GM12801 (cell line): ENCODE results near the gene WRNIP1.

Source experiments
- TF ChIP-seq, protein P1 (sequence below): IDR thresholded peaks from one replicate; pipeline ENCODE4 v1.5.1; 2011; ENCODE audit warnings: control low read depth; ENCODE audit not compliant: insufficient read length; ENCODE audit errors: extremely low read depth

WRNIP1 gene

DNA sequence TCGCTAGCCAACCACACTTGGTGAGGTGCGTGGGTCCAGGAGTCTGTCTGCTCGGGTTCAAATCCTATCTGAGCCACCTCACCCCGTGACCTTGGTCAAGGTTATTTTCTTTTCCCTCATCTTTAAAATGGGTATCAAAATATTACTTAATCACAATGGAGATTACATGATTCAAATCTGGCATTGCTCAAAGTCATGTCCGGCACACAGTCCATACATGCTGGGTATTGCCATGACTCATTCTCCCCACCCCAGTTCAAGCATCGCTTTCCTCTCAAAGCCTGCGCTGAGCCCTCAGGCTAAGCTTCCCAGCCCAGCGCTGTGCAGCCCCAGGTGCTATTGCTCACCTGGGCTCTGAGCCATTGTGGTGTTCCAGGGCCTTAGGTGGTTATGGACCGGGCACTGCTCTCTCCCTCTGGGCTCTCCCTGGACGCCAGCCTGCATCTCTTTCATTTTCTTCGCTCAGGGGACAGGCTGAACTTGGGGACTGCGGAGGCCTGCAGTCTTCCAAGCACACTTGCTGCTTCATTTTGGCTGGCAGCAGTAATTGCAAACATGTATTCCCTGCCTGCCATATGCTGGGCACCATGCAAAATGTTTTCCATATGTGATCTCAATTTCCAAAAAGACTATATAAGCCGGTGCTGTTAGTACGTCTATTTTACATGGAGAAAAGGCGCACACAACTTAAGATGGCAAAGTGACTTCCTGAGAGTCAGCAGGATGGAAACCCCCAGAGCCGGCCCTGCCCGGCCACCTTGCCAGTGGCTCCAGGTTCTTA, 27.3 kb downstream of the WRNIP1 start:
- TF ChIP-seq, protein P1, sequence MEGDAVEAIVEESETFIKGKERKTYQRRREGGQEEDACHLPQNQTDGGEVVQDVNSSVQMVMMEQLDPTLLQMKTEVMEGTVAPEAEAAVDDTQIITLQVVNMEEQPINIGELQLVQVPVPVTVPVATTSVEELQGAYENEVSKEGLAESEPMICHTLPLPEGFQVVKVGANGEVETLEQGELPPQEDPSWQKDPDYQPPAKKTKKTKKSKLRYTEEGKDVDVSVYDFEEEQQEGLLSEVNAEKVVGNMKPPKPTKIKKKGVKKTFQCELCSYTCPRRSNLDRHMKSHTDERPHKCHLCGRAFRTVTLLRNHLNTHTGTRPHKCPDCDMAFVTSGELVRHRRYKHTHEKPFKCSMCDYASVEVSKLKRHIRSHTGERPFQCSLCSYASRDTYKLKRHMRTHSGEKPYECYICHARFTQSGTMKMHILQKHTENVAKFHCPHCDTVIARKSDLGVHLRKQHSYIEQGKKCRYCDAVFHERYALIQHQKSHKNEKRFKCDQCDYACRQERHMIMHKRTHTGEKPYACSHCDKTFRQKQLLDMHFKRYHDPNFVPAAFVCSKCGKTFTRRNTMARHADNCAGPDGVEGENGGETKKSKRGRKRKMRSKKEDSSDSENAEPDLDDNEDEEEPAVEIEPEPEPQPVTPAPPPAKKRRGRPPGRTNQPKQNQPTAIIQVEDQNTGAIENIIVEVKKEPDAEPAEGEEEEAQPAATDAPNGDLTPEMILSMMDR: no peak

DNA sequence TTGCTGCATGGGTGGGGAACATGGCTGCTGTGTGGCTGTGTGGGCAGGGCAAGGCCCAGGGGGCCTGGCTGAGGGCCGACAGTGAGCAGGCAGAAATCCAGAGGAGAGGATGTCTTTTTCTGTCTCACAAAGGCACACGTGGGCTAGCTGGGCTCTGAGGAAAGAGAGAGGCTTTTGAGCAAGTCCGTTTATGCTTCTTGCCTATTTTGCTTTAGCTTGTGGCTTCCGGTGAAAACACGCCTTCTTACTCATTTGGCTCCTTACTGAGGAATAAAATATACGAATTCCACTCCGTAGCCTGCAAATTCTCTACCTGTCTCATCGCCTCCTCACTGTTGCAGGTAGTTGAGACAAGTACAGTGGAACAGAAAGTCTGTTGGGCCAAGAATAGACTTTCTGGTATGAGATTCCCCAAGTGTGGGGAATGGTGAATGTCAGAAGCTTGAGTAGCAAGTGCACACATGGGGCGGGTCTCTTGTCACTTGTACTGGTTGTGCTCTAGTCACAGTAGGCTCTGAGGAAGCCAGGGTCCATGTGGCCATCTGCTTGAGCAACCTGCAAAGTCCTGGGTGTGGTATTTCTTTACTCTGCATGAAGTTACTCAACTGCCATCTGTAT, 28.4 kb downstream of the WRNIP1 start:
- TF ChIP-seq, protein P1: no peak

DNA sequence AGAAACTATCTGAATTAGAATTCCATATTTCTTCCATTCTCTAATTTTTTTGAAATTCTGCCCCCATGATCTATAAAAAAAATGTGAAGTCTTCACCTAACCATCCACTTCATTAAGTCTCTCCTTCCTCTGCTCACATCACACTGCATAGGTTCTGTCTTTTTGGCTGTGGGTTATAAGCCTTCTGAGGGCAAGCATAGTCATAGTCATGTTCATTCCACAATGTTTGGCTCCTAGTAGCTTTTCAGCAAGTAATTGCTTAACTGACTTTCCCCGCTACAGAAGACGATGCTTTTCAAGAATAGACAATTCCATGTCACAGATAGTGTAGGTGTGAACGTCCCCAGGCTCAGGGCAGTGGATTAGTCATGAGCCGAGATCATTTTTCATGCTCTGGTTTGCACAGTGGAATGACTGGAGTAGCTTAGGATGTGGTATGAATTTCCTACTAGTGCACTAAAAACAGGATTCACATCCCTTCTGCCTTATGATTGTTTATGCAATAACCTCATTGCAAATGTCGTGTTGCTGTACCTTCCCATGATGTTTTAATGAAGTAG, 29.1 kb downstream of the WRNIP1 start:
- TF ChIP-seq, protein P1: no peak

DNA sequence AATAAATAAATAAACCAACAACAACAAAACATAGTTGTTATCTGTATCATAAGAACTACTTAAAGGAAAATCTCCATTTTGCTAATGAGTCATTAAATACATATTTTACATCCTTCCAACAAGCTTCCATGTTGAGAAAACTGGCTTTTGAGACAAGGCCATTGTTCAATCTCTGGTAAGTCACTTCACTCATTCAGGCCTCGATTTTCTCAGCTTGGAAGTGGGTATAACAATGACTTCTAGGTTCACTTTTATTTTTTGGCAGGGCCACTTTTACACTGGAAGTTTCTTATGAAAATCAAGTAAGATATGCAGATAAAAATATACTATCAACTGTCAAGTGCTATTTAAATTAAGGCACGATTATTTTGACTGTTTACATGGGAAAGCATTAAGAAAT, 30.0 kb downstream of the WRNIP1 start:
- TF ChIP-seq, protein P1: no peak

DNA sequence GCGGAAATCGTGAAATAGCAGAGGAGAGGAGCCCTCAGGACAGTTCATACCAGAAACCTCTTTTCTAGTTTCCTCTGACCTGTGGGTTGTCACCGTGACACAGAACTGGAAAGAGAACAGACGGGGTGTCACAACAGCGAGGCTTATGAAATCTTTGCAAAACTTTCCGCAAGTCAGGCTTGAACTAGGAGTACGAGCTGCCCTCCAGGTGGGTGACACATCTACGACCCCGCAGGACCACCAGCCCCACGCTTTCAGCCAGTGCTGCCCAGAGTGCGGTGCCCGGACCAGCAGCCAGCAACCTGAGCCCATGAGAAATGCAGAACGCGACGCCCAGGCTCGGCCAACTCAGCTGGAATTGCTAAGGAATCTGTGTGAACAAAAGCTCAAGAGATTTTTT, 30.8 kb downstream of the WRNIP1 start:
- TF ChIP-seq, protein P1: no peak

DNA sequence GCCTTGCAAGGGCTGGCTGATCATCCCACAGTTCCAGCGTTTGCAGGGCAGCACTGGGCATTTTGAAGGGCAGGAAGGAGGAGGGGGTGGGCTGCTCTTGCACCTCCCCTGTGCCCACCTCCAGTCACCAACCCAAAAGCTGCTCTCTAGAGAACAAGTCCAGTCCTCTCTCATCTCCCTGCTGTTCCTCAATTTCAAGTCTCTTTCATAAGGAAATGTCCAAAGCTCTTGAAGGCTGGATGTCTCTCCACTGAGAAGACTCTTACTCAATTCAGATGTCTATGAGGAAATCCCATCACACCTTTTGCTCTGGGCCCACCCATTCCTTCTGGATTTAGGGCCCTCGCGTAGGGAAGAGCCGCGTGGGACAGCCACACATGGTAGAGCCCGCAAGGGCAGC, 31.7 kb downstream of the WRNIP1 start:
- TF ChIP-seq, protein P1: no peak

DNA sequence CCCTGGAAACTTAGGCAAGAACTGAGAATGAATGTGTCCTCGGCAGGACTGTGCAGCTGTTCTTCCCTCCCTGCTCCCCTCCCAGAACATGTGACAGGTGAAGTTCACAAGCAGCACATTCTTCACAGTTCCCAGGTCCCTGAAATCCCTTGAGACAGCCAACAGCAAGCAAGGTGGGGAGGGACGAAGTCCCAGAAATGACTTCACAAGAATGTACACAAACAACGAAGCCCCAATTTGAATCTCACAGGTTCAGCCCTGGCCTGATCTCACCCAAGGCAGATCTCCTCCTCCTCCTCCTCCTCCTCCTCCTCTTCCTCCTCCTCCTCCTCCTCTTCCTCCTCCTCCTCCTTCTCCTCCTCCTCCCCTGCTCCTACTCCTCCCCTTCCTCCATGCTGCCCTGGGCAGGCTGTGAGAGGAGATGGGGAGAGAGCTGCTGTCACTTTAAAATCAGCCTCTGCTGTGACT, 32.4 kb downstream of the WRNIP1 start:
- TF ChIP-seq, protein P1: no peak
